H9 (cell line): Measurements from ENCODE around the gene AURKB. TPM values are rescaled to one million over a fixed set of nuclear protein-coding genes. Genes with fewer than 3 reads are reported as not detected.
A peak's percentile ranks its signal among the peaks of the same experiment; 100 is the strongest.

Experiments used
- DNase-seq: peaks from one replicate; pipeline ENCODE4 v3.0.0-alpha.2; 2017
- H2AFZ ChIP-seq: one replicate; pipeline ENCODE4 v1.6.1; 2013; ENCODE audit warnings: mild to moderate bottlenecking, low read length, control low read depth, moderate library complexity
- H2AK5ac ChIP-seq: 2 replicates; pipeline ENCODE4 v1.6.1; 2013; ENCODE audit warnings: low read length, control low read depth, mixed read lengths; ENCODE audit not compliant: insufficient read length
- H2BK120ac ChIP-seq: one replicate; pipeline ENCODE4 v1.6.1; 2013; ENCODE audit warnings: low read depth, mild to moderate bottlenecking, low read length, control low read depth, inconsistent platforms; ENCODE audit not compliant: poor library complexity, severe bottlenecking
- H2BK12ac ChIP-seq: 2 replicates; pipeline ENCODE4 v1.6.1; 2013; ENCODE audit warnings: low read length, control low read depth, mixed read lengths, low read depth; ENCODE audit not compliant: insufficient read length
- H2BK15ac ChIP-seq: 2 replicates; pipeline ENCODE4 v1.6.1; 2013; ENCODE audit warnings: low read depth, low read length, control low read depth
- H2BK20ac ChIP-seq: one replicate; pipeline ENCODE4 v1.6.1; 2013; ENCODE audit warnings: low read depth, mild to moderate bottlenecking, low read length, control low read depth, inconsistent platforms; ENCODE audit not compliant: poor library complexity, severe bottlenecking
- H2BK5ac ChIP-seq: 2 replicates; pipeline ENCODE4 v1.6.1; 2013; ENCODE audit warnings: low read length, control low read depth, mixed read lengths; ENCODE audit not compliant: insufficient read length
- H3K14ac ChIP-seq: 2 replicates; pipeline ENCODE4 v1.6.1; 2013; ENCODE audit warnings: low read length, control low read depth; ENCODE audit not compliant: insufficient read depth
- H3K18ac ChIP-seq: 2 replicates; pipeline ENCODE4 v1.6.1; 2013; ENCODE audit warnings: low read depth, mild to moderate bottlenecking, mixed read lengths, low read length, control low read depth; ENCODE audit not compliant: insufficient read length
- H3K23ac ChIP-seq: 2 replicates; pipeline ENCODE4 v1.6.1; 2013; ENCODE audit warnings: low read length, control low read depth, mixed read lengths, low read depth; ENCODE audit not compliant: insufficient read length
- H3K23me2 ChIP-seq: 2 replicates; pipeline ENCODE4 v1.6.1; 2013; ENCODE audit warnings: low read depth, mild to moderate bottlenecking, mixed read lengths, low read length, control low read depth; ENCODE audit not compliant: insufficient read length, poor library complexity, severe bottlenecking
- H3K27ac ChIP-seq: 2 replicates; pipeline ENCODE4 v1.5.1; 2013; ENCODE audit warnings: low read length, control low read depth, mixed read lengths, low read depth; ENCODE audit not compliant: insufficient read length
- H3K27me3 ChIP-seq: 2 replicates; pipeline ENCODE4 v1.6.1; 2013; ENCODE audit warnings: low read length, control low read depth, inconsistent platforms; ENCODE audit not compliant: insufficient read depth
- H3K4ac ChIP-seq: 2 replicates; pipeline ENCODE4 v1.6.1; 2013; ENCODE audit warnings: low read depth, mild to moderate bottlenecking, control low read depth, inconsistent platforms, low read length, moderate library complexity
- H3K4me1 ChIP-seq: 2 replicates; pipeline ENCODE4 v1.6.1; 2013; ENCODE audit warnings: low read length, control low read depth, inconsistent platforms; ENCODE audit not compliant: insufficient read depth
- H3K4me2 ChIP-seq: 2 replicates; pipeline ENCODE4 v1.6.1; 2013; ENCODE audit warnings: low read length, control low read depth, mixed read lengths; ENCODE audit not compliant: insufficient read length, insufficient read depth
- H3K56ac ChIP-seq: 2 replicates; pipeline ENCODE4 v1.6.1; 2013; ENCODE audit warnings: low read depth, mild to moderate bottlenecking, mixed read lengths, low read length, control low read depth; ENCODE audit not compliant: insufficient read length
- H3K79me1 ChIP-seq: 2 replicates; pipeline ENCODE4 v1.6.1; 2013; ENCODE audit warnings: low read depth, mild to moderate bottlenecking, moderate library complexity, low read length, control low read depth, inconsistent platforms; ENCODE audit not compliant: insufficient read depth, poor library complexity, severe bottlenecking
- H3K79me2 ChIP-seq: 2 replicates; pipeline ENCODE4 v1.6.1; 2013; ENCODE audit warnings: low read length, control low read depth, inconsistent platforms; ENCODE audit not compliant: insufficient read depth
- H3K9ac ChIP-seq: 2 replicates; pipeline ENCODE4 v1.6.1; 2013; ENCODE audit warnings: low read length, control low read depth, mixed read lengths; ENCODE audit not compliant: insufficient read length; ENCODE audit errors: extremely low read depth
- H3K9me3 ChIP-seq: one replicate; pipeline ENCODE4 v1.6.1; 2013; ENCODE audit warnings: low read depth, low read length, inconsistent platforms; ENCODE audit not compliant: control insufficient read depth
- H3T11ph ChIP-seq: one replicate; pipeline ENCODE4 v1.6.1; 2013; ENCODE audit warnings: mild to moderate bottlenecking, low read length, control low read depth, inconsistent platforms
- H4K20me1 ChIP-seq: one replicate; pipeline ENCODE4 v1.6.1; 2013; ENCODE audit not compliant: control insufficient read depth, insufficient read length, insufficient read depth
- H4K5ac ChIP-seq: 2 replicates; pipeline ENCODE4 v1.6.1; 2013; ENCODE audit warnings: low read depth, mild to moderate bottlenecking, mixed read lengths, low read length, control low read depth; ENCODE audit not compliant: insufficient read length
- H4K8ac ChIP-seq: replicated peaks from 2 replicates; pipeline ENCODE4 v1.6.1; 2013; ENCODE audit warnings: low read length, control low read depth, mixed read lengths, low read depth; ENCODE audit not compliant: insufficient read length
- H4K91ac ChIP-seq: 2 replicates; pipeline ENCODE4 v1.6.1; 2013; ENCODE audit warnings: low read depth, mild to moderate bottlenecking, moderate library complexity, mixed read lengths, low read length, control low read depth; ENCODE audit not compliant: insufficient read length
- H3K27ac Mint-ChIP-seq, 3 experiments: 2 replicates in 2 of 3; 3 replicates in 1 of 3; pipeline ENCODE4 v1.8.0; 2020 to 2021; ENCODE audit warnings: mixed read lengths in 3 of 3, mild to moderate bottlenecking in 1 of 3, moderate library complexity in 1 of 3
- H3K27me3 Mint-ChIP-seq: 2 replicates; pipeline ENCODE4 v1.8.0; 2021; ENCODE audit warnings: low read depth, mild to moderate bottlenecking, moderate library complexity, mixed read lengths
- H3K36me3 Mint-ChIP-seq, 3 experiments: 2 replicates in 2 of 3; 3 replicates in 1 of 3; pipeline ENCODE4 v1.8.0; 2020 to 2021; ENCODE audit warnings: low read depth in 3 of 3, mixed read lengths in 3 of 3; ENCODE audit not compliant: insufficient read depth in 1 of 3
- H3K4me1 Mint-ChIP-seq, 2 experiments: 2 replicates each; pipeline ENCODE4 v1.8.0; 2020; ENCODE audit warnings: mixed read lengths in 2 of 2
- H3K4me3 Mint-ChIP-seq, 2 experiments: 2 replicates in 1 of 2; 3 replicates in 1 of 2; pipeline ENCODE4 v1.8.0; 2020 to 2021; ENCODE audit warnings: mild to moderate bottlenecking in 2 of 2, mixed read lengths in 2 of 2, moderate library complexity in 1 of 2
- H3K9me3 Mint-ChIP-seq, 2 experiments: 2 replicates in 1 of 2; 3 replicates in 1 of 2; pipeline ENCODE4 v1.8.0; 2020; ENCODE audit warnings: mild to moderate bottlenecking in 2 of 2, mixed read lengths in 2 of 2, moderate library complexity in 1 of 2
- WGBS: extraction: QIAGEN DNeasy Blood & Tissue Kit; methylation state at CpG from one replicate; pipeline ENCODE4 v1.1.7; 2013; ENCODE audit warnings: missing lambda C conversion rate, low lambda C conversion rate, mixed read lengths; ENCODE audit not compliant: insufficient read length; ENCODE audit errors: extremely low coverage; 5-methylcytosine and 5-hydroxymethylcytosine counted together
- total RNA-seq: library from RNA; stranded (reverse); gene quantifications from 2 replicates; pipeline ENCODE4 v1.2.1, GENCODE V29; 2021
- TF ChIP-seq, protein P1 (sequence below): fragments of 200-600 bp; sonication (generic); conservative IDR thresholded peaks from 3 replicates; pipeline ENCODE4 v1.8.0; 2021; ENCODE audit warnings: antibody characterized with exemption, mild to moderate bottlenecking

The AURKB gene
- total RNA-seq, 1 experiment from 2014 or later: 171 TPM

DNA sequence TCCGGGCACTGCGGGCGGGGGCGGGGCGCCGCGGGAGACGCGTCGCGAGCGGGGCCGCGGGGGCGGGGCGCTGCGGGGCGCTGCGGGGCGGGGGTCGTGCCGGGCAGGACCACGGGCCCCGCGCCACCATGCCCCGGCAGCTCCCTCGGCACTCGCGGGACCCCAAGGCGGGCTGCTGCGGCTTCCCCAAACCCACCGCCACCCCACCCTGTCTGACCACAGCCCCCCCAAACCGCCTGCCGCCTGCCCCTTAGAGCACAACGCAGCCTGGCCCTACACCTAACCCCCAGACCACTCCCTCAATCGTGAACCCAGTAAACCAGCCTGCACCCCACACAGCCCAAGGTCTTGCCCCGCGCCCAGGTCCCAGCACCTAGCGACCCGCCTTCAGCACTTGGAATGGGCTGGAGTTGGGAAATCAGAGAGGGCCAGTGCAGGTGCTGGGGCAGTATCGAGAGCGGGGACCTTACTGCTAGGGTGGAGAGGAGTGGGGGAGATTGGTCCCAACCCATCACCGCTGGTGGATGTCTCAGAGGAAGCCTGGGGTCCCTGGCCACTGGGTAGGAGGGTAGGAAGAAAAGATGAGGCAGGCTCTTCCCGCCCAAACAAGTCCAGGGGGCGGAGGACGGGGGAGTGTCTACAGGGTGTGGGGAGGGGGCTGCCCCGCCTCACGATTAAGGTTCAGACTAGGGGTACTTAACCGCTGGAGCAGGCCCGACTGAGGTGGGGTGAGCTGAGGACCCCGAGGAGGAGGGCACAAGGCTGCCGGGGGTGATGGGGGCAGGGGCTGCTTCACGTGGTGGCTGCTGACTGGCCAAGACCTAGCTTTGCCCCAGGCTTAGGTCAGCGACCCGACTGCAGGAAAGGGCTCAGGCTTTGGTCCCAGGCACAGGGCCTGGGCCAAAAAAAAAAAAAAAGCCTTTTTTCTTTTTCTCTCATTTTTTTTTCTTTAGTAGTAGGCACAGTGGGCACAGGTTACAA is 47.1 kb downstream of the AURKB start:
- peak overlapping the region; percentile 93 for H3K14ac ChIP-seq
- H4K20me1 ChIP-seq: no peaks in the 10 kb centered on the region
- no peak overlapping the region for H4K8ac ChIP-seq
- peak overlapping the region; percentile 62 for H3K27ac ChIP-seq
- TF ChIP-seq, protein P1, sequence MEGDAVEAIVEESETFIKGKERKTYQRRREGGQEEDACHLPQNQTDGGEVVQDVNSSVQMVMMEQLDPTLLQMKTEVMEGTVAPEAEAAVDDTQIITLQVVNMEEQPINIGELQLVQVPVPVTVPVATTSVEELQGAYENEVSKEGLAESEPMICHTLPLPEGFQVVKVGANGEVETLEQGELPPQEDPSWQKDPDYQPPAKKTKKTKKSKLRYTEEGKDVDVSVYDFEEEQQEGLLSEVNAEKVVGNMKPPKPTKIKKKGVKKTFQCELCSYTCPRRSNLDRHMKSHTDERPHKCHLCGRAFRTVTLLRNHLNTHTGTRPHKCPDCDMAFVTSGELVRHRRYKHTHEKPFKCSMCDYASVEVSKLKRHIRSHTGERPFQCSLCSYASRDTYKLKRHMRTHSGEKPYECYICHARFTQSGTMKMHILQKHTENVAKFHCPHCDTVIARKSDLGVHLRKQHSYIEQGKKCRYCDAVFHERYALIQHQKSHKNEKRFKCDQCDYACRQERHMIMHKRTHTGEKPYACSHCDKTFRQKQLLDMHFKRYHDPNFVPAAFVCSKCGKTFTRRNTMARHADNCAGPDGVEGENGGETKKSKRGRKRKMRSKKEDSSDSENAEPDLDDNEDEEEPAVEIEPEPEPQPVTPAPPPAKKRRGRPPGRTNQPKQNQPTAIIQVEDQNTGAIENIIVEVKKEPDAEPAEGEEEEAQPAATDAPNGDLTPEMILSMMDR: no peak
- H2BK12ac ChIP-seq: peak overlapping the region; percentile 83
- no peak overlapping the region for H2BK15ac ChIP-seq
- Mint-ChIP-seq H3K4me3 (peak overlapping the region; percentile 86 to 95), H3K27ac (peak overlapping the region; percentile 98 to 100 (median 99)), H3K36me3 (peaks cover 10 to 26% (median 22%) of the 10 kb centered on the region in 3 experiments), H3K4me1 (peaks cover 38 to 44% of the 10 kb centered on the region in 2 experiments), H3K27me3 (no peaks in the 10 kb centered on the region), H3K9me3 (no peaks in the 10 kb centered on the region)
- no peak overlapping the region for H4K91ac ChIP-seq
- H3K27me3 ChIP-seq: no peaks in the 10 kb centered on the region
- H3K9me3 ChIP-seq: no peaks in the 10 kb centered on the region
- H3K4me1 ChIP-seq: peaks cover 3% of the 10 kb centered on the region; the same call in 1 of the 2 replicates
- H3K56ac ChIP-seq: no peak overlapping the region
- peak overlapping the region; percentile 93 for H4K5ac ChIP-seq
- no peak overlapping the region for H2BK20ac ChIP-seq
- H3K79me1 ChIP-seq: no peaks in the 10 kb centered on the region
- no peak overlapping the region for H3T11ph ChIP-seq
- peak overlapping the region; percentile 62 for H2BK120ac ChIP-seq
- no peak overlapping the region for H2AFZ ChIP-seq
- peak overlapping the region; percentile 20; the same call in 1 of the 2 replicates for H3K4ac ChIP-seq
- peak overlapping the region; percentile 97 for H3K18ac ChIP-seq
- peak overlapping the region; percentile 89 for H3K9ac ChIP-seq
- peak overlapping the region; percentile 79 for H2BK5ac ChIP-seq
- WGBS: no CpG with 5 or more reads among the region's 55 CpGs
- peak; percentile 95 for DNase-seq
- H2AK5ac ChIP-seq: no peak overlapping the region
- H3K23ac ChIP-seq: peak overlapping the region; percentile 57
- H3K4me2 ChIP-seq: peak overlapping the region; percentile 51
- H3K23me2 ChIP-seq: peaks cover 13% of the 10 kb centered on the region
- no peaks in the 10 kb centered on the region for H3K79me2 ChIP-seq
